ENCODE measurements around the gene GAREM1. TPM values are rescaled to one million over a fixed set of nuclear protein-coding genes. Genes with fewer than 3 reads are reported as not detected.

The GAREM1 gene
- total RNA-seq, 4 donors from 2014 or later, result 42.9 to 70.8 (median 52.6) TPM

GRCh38 chr18:32258558-32259204 is 212.0 kb downstream of the GAREM1 start:
- Histone ChIP-seq H3K36me3 (no peaks in the 10 kb centered on the region), H3K27me3 (no peaks in the 10 kb centered on the region), H3K4me3 (no peak overlapping the region), H3K9me3 (no peaks in the 10 kb centered on the region), H3K4me1 (no peaks in the 10 kb centered on the region), H3K27ac (no peak overlapping the region)
- 75% methylated on average over 5 of the region's 5 CpGs for WGBS
- no peak for TF ChIP-seq POLR2A (IDR thresholded peaks at IDR 0.05)
- no peak for TF ChIP-seq EP300 (IDR thresholded peaks at IDR 0.05)
- no peak for DNase-seq (ENCODE audit: low spot score in 2 of 2)

DNA sequence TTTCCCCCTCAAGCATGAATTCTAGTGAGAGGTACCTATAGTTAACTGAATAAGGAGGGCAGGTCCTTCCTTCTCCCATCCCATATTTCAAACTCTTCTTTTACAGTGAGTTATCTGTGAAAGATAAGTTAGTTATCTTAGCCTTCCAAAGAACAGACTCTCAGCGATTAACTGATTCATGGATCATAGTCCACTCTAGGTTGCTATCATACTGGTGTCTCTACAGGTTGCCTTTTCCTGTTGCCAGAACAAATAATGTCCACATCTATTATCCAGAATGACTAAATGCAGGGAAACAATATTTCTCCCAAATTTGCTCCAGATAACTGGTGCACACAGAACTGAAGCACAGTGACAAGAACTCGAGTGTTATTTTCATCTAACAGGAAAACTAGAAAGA is 212.5 kb downstream of the GAREM1 start:
- TF ChIP-seq, protein P1, sequence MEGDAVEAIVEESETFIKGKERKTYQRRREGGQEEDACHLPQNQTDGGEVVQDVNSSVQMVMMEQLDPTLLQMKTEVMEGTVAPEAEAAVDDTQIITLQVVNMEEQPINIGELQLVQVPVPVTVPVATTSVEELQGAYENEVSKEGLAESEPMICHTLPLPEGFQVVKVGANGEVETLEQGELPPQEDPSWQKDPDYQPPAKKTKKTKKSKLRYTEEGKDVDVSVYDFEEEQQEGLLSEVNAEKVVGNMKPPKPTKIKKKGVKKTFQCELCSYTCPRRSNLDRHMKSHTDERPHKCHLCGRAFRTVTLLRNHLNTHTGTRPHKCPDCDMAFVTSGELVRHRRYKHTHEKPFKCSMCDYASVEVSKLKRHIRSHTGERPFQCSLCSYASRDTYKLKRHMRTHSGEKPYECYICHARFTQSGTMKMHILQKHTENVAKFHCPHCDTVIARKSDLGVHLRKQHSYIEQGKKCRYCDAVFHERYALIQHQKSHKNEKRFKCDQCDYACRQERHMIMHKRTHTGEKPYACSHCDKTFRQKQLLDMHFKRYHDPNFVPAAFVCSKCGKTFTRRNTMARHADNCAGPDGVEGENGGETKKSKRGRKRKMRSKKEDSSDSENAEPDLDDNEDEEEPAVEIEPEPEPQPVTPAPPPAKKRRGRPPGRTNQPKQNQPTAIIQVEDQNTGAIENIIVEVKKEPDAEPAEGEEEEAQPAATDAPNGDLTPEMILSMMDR (IDR thresholded peaks at IDR 0.05), result no peak
- TF ChIP-seq POLR2A (IDR thresholded peaks at IDR 0.05) (no peak), POLR2AphosphoS5 (IDR thresholded peaks at IDR 0.05) (no peak), EP300 (IDR thresholded peaks at IDR 0.05) (no peak)
- Histone ChIP-seq H3K27ac (no peak overlapping the region), H3K9me3 (no peaks in the 10 kb centered on the region), H3K27me3 (no peaks in the 10 kb centered on the region), H3K4me1 (no peaks in the 10 kb centered on the region), H3K4me3 (no peak overlapping the region), H3K36me3 (no peaks in the 10 kb centered on the region)
- DNase-seq (ENCODE audit: low spot score in 2 of 2), result no peak
- 69% methylated on average over 2 of the region's 2 CpGs for WGBS

DNA sequence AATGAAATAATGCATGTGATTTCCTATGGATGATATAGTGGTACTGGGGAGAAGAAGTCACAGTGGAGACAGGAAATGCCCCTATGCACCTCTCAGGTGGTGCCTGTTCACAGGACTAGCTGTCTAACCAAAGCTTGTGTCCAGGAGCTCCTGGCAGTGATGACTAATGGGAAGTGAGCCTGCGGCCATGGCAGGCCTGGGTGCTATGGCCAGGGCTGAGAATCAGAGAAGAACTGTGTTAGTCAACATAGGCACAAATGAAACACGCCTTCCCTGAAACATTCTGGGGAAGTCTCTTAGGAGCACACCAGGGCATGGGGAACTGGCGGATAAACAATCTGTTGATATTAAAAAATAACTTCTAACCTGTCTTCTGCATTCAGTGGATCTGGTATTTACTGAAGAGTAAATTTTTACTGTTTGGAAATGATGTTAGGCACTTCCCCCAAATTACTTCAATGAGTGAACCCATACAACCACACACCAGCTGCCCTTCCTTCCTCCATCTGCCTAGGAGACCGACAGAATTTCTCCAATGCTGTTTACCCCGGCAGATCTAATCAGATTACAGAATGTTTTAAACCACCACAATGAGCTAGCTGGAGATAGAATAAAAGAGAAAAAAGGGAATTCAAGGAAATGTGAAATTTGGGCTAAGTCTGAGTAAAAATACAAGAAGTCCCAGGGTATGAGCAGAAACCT is 213.4 kb downstream of the GAREM1 start:
- no peak overlapping the region for H3K27ac ChIP-seq
- WGBS, result 75% methylated on average over 5 of the region's 5 CpGs
- DNase-seq (ENCODE audit: low spot score in 2 of 2), result no peak
- H3K4me1 ChIP-seq, result no peaks in the 10 kb centered on the region
- no peaks in the 10 kb centered on the region for H3K9me3 ChIP-seq
- no peak for TF ChIP-seq POLR2A (IDR thresholded peaks at IDR 0.05)
- no peak for TF ChIP-seq EP300 (IDR thresholded peaks at IDR 0.05)
- TF ChIP-seq, protein P1 (IDR thresholded peaks at IDR 0.05), result no peak
- no peak for TF ChIP-seq POLR2AphosphoS5 (IDR thresholded peaks at IDR 0.05)
- H3K36me3 ChIP-seq, result no peaks in the 10 kb centered on the region
- no peak overlapping the region for H3K4me3 ChIP-seq
- H3K27me3 ChIP-seq, result no peaks in the 10 kb centered on the region

GRCh38 chr18:32255570-32255969 is 215.1 kb downstream of the GAREM1 start:
- Histone ChIP-seq H3K4me1 (no peaks in the 10 kb centered on the region), H3K27ac (no peak overlapping the region), H3K9me3 (no peaks in the 10 kb centered on the region), H3K36me3 (no peaks in the 10 kb centered on the region), H3K4me3 (no peak overlapping the region), H3K27me3 (no peaks in the 10 kb centered on the region)
- DNase-seq (ENCODE audit: low spot score in 2 of 2), result no peak
- TF ChIP-seq, protein P1 (IDR thresholded peaks at IDR 0.05), result no peak
- WGBS, result 63% methylated on average over 3 of the region's 3 CpGs

- Histone ChIP-seq H3K4me3 (no peak overlapping the region), H3K36me3 (no peaks in the 10 kb centered on the region), H3K27ac (no peak overlapping the region), H3K27me3 (no peaks in the 10 kb centered on the region), H3K4me1 (no peaks in the 10 kb centered on the region), H3K9me3 (no peaks in the 10 kb centered on the region)
- WGBS, result 72% methylated on average over 8 of the region's 8 CpGs
- DNase-seq (ENCODE audit: low spot score in 2 of 2), result no peak
- no peak for TF ChIP-seq EP300 (IDR thresholded peaks at IDR 0.05)
- TF ChIP-seq POLR2AphosphoS5 (IDR thresholded peaks at IDR 0.05), result no peak
- TF ChIP-seq, protein P1 (IDR thresholded peaks at IDR 0.05), result no peak
- TF ChIP-seq POLR2A (IDR thresholded peaks at IDR 0.05), result no peak
These were observed 218.4 kb downstream of the GAREM1 start for GRCh38 chr18:32252141-32252860.
